HEK293 (cell line): ENCODE results near the gene IGF2R.

ENCODE experiments used
- CTCF ChIA-PET: fragments of 350-600 bp; formaldehyde crosslinking; extraction: SDS; loops from one replicate; lab custom pipeline; 2021; ENCODE audit warnings: antibody characterized with exemption; lab: Yijun Ruan, JAX
- POLR2A ChIA-PET: fragments of 300-600 bp; formaldehyde crosslinking; extraction: SDS; loops from one replicate; lab custom pipeline; 2020; ENCODE audit warnings: antibody characterized with exemption, inconsistent platforms; lab: Yijun Ruan, JAX
- H3K27ac ChIP-seq: fragments of 200-500 bp; sonication (Bioruptor generic); 2 replicates; pipeline ENCODE4 v1.5.1; 2014; ENCODE audit warnings: low read depth, low read length, control low read depth, inconsistent platforms; ENCODE audit errors: extremely low read depth
- H3K36me3 ChIP-seq, 2 experiments: fragments of 200-500 bp in 1 of 2; sonication (Bioruptor generic) in 1 of 2; 1 replicate in 1 of 2; 2 replicates in 1 of 2; pipeline ENCODE4 v1.5.1; 2014 to 2017; ENCODE audit warnings: inconsistent platforms in 2 of 2, low read length in 2 of 2; ENCODE audit not compliant: control insufficient read depth in 2 of 2, insufficient read depth in 1 of 2
- H3K4me1 ChIP-seq: fragments of 200-500 bp; sonication (Bioruptor generic); 2 replicates; pipeline ENCODE4 v1.5.1; 2014; ENCODE audit warnings: mild to moderate bottlenecking, low read length, inconsistent platforms; ENCODE audit not compliant: control insufficient read depth, insufficient read depth
- H3K4me3 ChIP-seq: 2 replicates; pipeline ENCODE4 v1.5.1; 2011; ENCODE audit warnings: low read depth, mild to moderate bottlenecking, control low read depth, low read length, moderate library complexity
- H3K9me3 ChIP-seq: fragments of 200-500 bp; sonication (Bioruptor generic); 2 replicates; pipeline ENCODE4 v1.5.1; 2014; ENCODE audit warnings: low read depth, low read length, inconsistent platforms; ENCODE audit not compliant: control insufficient read depth, insufficient read depth
- BCL6B ChIP-seq: fragments of 450-650 bp; formaldehyde crosslinking; IDR thresholded peaks from 2 replicates; pipeline ENCODE4 v1.5.1; 2017; ENCODE audit warnings: missing biosample characterization, missing genetic modification characterization
- HIC1 ChIP-seq: fragments of 450-650 bp; formaldehyde crosslinking; IDR thresholded peaks from 2 replicates; pipeline ENCODE4 v1.5.1; 2016; ENCODE audit warnings: missing biosample characterization, missing genetic modification characterization
- KLF17 ChIP-seq: fragments of 450-650 bp; formaldehyde crosslinking; IDR thresholded peaks from 2 replicates; pipeline ENCODE4 v1.5.1; 2016; ENCODE audit warnings: missing biosample characterization, missing genetic modification characterization
- ZBTB17 ChIP-seq: fragments of 450-650 bp; formaldehyde crosslinking; IDR thresholded peaks from 2 replicates; pipeline ENCODE4 v1.5.1; 2016; ENCODE audit warnings: missing biosample characterization, missing genetic modification characterization
- ZBTB6 ChIP-seq: fragments of 450-650 bp; formaldehyde crosslinking; IDR thresholded peaks from 2 replicates; pipeline ENCODE4 v1.5.1; 2017; ENCODE audit warnings: missing biosample characterization, missing genetic modification characterization
- ZNF155 ChIP-seq: fragments of 450-650 bp; formaldehyde crosslinking; IDR thresholded peaks from 2 replicates; pipeline ENCODE4 v1.5.1; 2016; ENCODE audit warnings: missing biosample characterization, missing genetic modification characterization
- ZNF280D ChIP-seq: fragments of 450-650 bp; formaldehyde crosslinking; IDR thresholded peaks from 2 replicates; pipeline ENCODE4 v1.5.1; 2016; ENCODE audit warnings: missing biosample characterization, missing genetic modification characterization
- ZNF362 ChIP-seq: fragments of 450-650 bp; formaldehyde crosslinking; IDR thresholded peaks from 2 replicates; pipeline ENCODE4 v1.5.1; 2016; ENCODE audit warnings: missing biosample characterization, missing genetic modification characterization
- ZNF391 ChIP-seq: fragments of 450-650 bp; formaldehyde crosslinking; IDR thresholded peaks from 2 replicates; pipeline ENCODE4 v1.5.1; 2016; ENCODE audit warnings: low read depth, missing biosample characterization, missing genetic modification characterization, borderline replicate concordance
- ZNF48 ChIP-seq: fragments of 450-650 bp; formaldehyde crosslinking; IDR thresholded peaks from 2 replicates; pipeline ENCODE4 v1.5.1; 2016; ENCODE audit warnings: missing biosample characterization, missing genetic modification characterization
- ZNF510 ChIP-seq: fragments of 450-650 bp; formaldehyde crosslinking; IDR thresholded peaks from 2 replicates; pipeline ENCODE4 v1.5.1; 2018; ENCODE audit warnings: mild to moderate bottlenecking, missing genetic modification characterization, missing biosample characterization; ENCODE audit not compliant: insufficient replicate concordance
- ZNF558 ChIP-seq: fragments of 450-650 bp; formaldehyde crosslinking; IDR thresholded peaks from 2 replicates; pipeline ENCODE4 v1.5.1; 2016; ENCODE audit warnings: missing biosample characterization, missing genetic modification characterization
- ZNF561 ChIP-seq: fragments of 450-650 bp; IDR thresholded peaks from 2 replicates; pipeline ENCODE4 v1.5.1; 2018; ENCODE audit warnings: missing biosample characterization, missing genetic modification characterization, borderline replicate concordance
- ZNF585B ChIP-seq: fragments of 450-650 bp; formaldehyde crosslinking; IDR thresholded peaks from 2 replicates; pipeline ENCODE4 v1.5.1; 2016; ENCODE audit warnings: missing biosample characterization, missing genetic modification characterization
- ZNF623 ChIP-seq: fragments of 450-650 bp; formaldehyde crosslinking; IDR thresholded peaks from 2 replicates; pipeline ENCODE4 v1.5.1; 2016; ENCODE audit warnings: missing biosample characterization, missing genetic modification characterization
- ZNF664 ChIP-seq: fragments of 450-650 bp; formaldehyde crosslinking; IDR thresholded peaks from 2 replicates; pipeline ENCODE4 v1.5.1; 2016; ENCODE audit warnings: missing biosample characterization, missing genetic modification characterization
- ZNF670 ChIP-seq: fragments of 450-650 bp; formaldehyde crosslinking; IDR thresholded peaks from 2 replicates; pipeline ENCODE4 v1.5.1; 2016; ENCODE audit warnings: missing biosample characterization, missing genetic modification characterization, low read depth
- ZNF837 ChIP-seq: fragments of 450-650 bp; formaldehyde crosslinking; IDR thresholded peaks from 2 replicates; pipeline ENCODE4 v1.5.1; 2016; ENCODE audit warnings: missing biosample characterization, missing genetic modification characterization

IGF2R gene

GRCh38 chr6:160065200-160065599 lies 96.3 kb downstream of the IGF2R start:
- Histone ChIP-seq H3K4me3 (no peak overlapping the region), H3K36me3 (peaks cover 27 to 90% of the 10 kb centered on the region in 2 experiments), H3K4me1 (no peaks in the 10 kb centered on the region), H3K9me3 (no peaks in the 10 kb centered on the region), H3K27ac (no peak overlapping the region)
- TF ChIP-seq ZNF664 (tag by site-specific recombination) (no peak), ZBTB17 (no peak), ZNF558 (tag by site-specific recombination) (no peak), ZBTB6 (tag by site-specific recombination) (no peak), ZNF362 (tag by site-specific recombination) (no peak), ZNF837 (tag by site-specific recombination) (no peak), ZNF391 (no peak), ZNF155 (tag by site-specific recombination) (no peak), ZNF280D (tag by site-specific recombination) (no peak), ZNF670 (no peak), KLF17 (tag by site-specific recombination) (no peak)
- CTCF ChIA-PET = no interaction called here
- POLR2A ChIA-PET = interaction anchor here (0.6 kb wide), 1 partner anchor 528 kb away, joined by 3 read pairs; no protein-coding TSS in a partner anchor

GRCh38 chr6:160067564-160067963 lies 98.7 kb downstream of the IGF2R start:
- POLR2A ChIA-PET = no interaction called here
- no peak overlapping the region for H3K4me3 ChIP-seq
- H3K27ac ChIP-seq = no peak overlapping the region
- H3K36me3 ChIP-seq = peaks cover 15 to 91% of the 10 kb centered on the region in 2 experiments
- CTCF ChIA-PET = interaction anchor here (0.7 kb wide), 1 partner anchor 143 kb away, joined by 3 read pairs; no protein-coding TSS in a partner anchor
- no peaks in the 10 kb centered on the region for H3K4me1 ChIP-seq
- no peaks in the 10 kb centered on the region for H3K9me3 ChIP-seq
- TF ChIP-seq ZNF48 (tag by site-specific recombination) = no peak
- no peak for TF ChIP-seq HIC1
- TF ChIP-seq BCL6B (tag by site-specific recombination) = no peak
- no peak for TF ChIP-seq ZNF585B (tag by site-specific recombination)
- no peak for TF ChIP-seq ZNF510 (tag by site-specific recombination)
- TF ChIP-seq ZNF623 (tag by site-specific recombination) = no peak
- TF ChIP-seq ZNF561 = no peak
- TF ChIP-seq, all 188 proteins: peak for 0
